OCI-LY7 (cell line): ENCODE data around the gene SMTNL1.

Experiments used
- EZH2phosphoT487 ChIP-seq: fragments of 200-600 bp; sonication (generic); IDR thresholded peaks from 2 replicates; pipeline ENCODE4 v1.6.1; 2018; ENCODE audit warnings: low read depth, borderline replicate concordance, mild to moderate bottlenecking, mixed run types, antibody characterized with exemption, low read length, moderate library complexity, mixed read lengths
- TF ChIP-seq, protein P1 (sequence below): fragments of 200-600 bp; sonication (generic); conservative IDR thresholded peaks from 2 replicates; pipeline ENCODE4 v1.5.1; 2014; ENCODE audit warnings: mild to moderate bottlenecking, antibody characterized with exemption, low read length, moderate library complexity, mixed read lengths

DNA sequence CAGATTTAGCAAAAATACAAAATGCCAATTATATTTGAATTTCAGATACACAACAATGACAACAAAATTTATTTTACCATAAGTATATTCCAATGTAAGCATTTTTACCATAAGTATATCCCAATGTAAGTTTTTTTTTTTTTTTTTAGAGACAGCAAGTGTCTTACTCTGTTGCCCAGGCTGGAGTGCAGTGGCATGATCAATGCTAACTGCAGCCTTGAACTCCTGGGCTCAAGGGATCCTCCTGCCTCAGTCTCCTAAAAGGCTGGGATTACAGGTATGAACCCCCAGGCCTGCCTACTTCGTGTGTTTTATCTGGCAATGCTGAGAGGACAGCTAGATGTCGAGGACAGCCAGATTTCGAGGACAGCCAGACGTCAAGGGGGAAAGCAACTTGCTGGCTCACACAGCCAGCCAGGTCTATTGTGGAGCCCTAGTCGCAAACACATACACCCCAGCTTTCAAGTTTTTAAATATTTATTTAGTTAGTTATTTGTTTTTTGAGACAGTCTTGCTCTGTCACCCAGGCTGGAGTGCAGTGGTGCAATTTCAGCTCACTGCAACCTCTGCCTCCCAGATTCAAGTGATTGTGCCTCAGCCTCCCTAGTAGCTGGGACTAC lies 59.0 kb downstream of the SMTNL1 start:
- TF ChIP-seq, protein P1, sequence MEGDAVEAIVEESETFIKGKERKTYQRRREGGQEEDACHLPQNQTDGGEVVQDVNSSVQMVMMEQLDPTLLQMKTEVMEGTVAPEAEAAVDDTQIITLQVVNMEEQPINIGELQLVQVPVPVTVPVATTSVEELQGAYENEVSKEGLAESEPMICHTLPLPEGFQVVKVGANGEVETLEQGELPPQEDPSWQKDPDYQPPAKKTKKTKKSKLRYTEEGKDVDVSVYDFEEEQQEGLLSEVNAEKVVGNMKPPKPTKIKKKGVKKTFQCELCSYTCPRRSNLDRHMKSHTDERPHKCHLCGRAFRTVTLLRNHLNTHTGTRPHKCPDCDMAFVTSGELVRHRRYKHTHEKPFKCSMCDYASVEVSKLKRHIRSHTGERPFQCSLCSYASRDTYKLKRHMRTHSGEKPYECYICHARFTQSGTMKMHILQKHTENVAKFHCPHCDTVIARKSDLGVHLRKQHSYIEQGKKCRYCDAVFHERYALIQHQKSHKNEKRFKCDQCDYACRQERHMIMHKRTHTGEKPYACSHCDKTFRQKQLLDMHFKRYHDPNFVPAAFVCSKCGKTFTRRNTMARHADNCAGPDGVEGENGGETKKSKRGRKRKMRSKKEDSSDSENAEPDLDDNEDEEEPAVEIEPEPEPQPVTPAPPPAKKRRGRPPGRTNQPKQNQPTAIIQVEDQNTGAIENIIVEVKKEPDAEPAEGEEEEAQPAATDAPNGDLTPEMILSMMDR, result no peak
- no peak for TF ChIP-seq EZH2phosphoT487
